ENCODE measurements around the gene B3GAT3.
A peak's percentile ranks its signal among the peaks of the same experiment; 100 is the strongest.

B3GAT3 gene

DNA sequence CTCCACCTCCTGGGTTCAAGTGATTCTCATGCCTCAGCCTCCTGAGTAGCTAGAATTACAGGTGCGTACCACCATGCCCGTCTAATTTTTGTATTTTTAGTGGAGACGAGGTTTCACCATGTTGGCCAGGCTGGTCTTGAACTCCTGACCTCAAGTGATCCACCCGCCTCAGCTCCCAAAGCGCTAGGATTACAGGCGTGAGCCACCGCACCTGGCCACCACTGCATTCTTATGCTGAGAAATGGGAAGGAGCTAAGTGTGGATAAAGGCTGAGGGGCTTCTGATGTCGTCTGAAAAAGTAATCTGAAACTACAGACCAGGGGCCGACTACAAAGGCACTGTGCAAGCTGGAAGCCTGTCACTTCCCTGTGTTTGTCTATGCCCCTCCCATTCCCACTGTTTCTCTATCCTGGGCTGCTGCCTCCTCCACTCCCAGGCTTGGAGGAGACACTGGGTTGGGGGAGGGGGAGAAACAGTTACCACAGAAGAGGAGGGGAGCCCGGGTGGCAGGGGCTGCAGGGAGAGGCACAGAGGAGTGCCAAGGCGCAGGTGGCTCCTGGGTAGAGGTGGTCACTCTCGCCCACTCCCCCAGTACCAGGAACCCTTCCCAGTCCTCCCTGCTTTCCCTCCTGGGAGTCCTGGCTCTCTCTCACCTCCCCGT, 17.2 kb downstream of the B3GAT3 start:
- Histone ChIP-seq H3K27ac (ENCODE audit: insufficient read depth, low read length, poor library complexity, severe bottlenecking) (no peak overlapping the region), H3K27me3 (replicated peaks; ENCODE audit: control insufficient read depth, insufficient read depth, low read length, poor library complexity, severe bottlenecking) (no peaks in the 10 kb centered on the region), H3K9me3 (ENCODE audit: control insufficient read depth, low read length) (no peaks in the 10 kb centered on the region), H3K4me3 (ENCODE audit: insufficient read depth, low read depth, low read length, poor library complexity, severe bottlenecking) (no peak overlapping the region), H3K36me3 (ENCODE audit: control insufficient read depth, insufficient read depth, low read length) (peaks cover 27% of the 10 kb centered on the region), H3K4me1 (ENCODE audit: control insufficient read depth, insufficient read depth, low read length, poor library complexity, severe bottlenecking) (peaks cover 16% of the 10 kb centered on the region)
- DNase-seq, result no peak

DNA sequence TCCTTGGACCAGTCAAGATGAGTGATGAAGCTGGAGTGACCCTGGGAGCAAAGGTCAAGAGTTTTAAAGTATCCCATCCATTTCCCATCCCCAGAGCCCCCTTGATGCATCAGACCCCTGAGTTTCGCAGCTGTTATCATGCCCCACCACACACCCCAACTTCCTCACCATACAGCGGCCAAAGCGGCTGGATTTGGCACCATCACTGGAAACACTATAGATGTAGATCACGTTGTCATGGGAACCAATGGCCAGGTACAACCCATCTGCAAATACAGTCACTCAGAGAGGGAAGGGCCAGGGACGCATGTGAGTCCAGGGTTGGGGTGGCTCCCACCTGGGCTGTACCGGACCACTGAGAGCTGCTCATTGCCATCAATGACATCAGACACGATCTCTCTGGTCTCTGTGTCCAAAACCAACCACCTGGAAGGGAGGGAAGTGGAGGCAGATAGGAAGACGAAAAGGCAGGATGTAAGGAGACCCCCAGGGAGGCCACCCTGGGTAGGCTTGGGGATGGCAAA, 17.9 kb downstream of the B3GAT3 start:
- Histone ChIP-seq H3K27ac (ENCODE audit: insufficient read depth, low read length, poor library complexity, severe bottlenecking) (no peak overlapping the region), H3K9me3 (ENCODE audit: control insufficient read depth, low read length) (no peaks in the 10 kb centered on the region), H3K27me3 (replicated peaks; ENCODE audit: control insufficient read depth, insufficient read depth, low read length, poor library complexity, severe bottlenecking) (no peaks in the 10 kb centered on the region), H3K4me1 (ENCODE audit: control insufficient read depth, insufficient read depth, low read length, poor library complexity, severe bottlenecking) (peaks cover 19% of the 10 kb centered on the region), H3K4me3 (ENCODE audit: insufficient read depth, low read depth, low read length, poor library complexity, severe bottlenecking) (no peak overlapping the region), H3K36me3 (ENCODE audit: control insufficient read depth, insufficient read depth, low read length) (peaks cover 27% of the 10 kb centered on the region)
- DNase-seq, result no peak

DNA sequence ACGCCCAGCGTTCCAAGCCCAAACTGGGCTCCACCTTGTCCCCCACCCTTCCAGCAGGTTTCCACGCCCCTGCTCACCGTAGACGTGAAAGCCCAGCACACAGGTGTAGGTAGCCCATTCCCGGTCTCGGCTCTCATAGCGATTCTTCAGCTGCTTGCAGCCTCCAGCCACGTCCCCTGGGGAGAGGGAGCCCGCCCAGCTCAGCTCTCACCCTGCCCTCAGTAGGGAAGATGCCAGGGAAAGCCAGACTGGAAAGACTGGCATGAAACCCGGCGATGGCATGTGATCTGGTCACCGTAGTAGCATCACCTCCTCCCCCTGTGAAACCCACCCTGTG, 18.7 kb downstream of the B3GAT3 start:
- Histone ChIP-seq H3K27ac (ENCODE audit: insufficient read depth, low read length, poor library complexity, severe bottlenecking) (no peak overlapping the region), H3K9me3 (ENCODE audit: control insufficient read depth, low read length) (no peaks in the 10 kb centered on the region), H3K36me3 (ENCODE audit: control insufficient read depth, insufficient read depth, low read length) (peaks cover 29% of the 10 kb centered on the region), H3K4me1 (ENCODE audit: control insufficient read depth, insufficient read depth, low read length, poor library complexity, severe bottlenecking) (peaks cover 26% of the 10 kb centered on the region), H3K4me3 (ENCODE audit: insufficient read depth, low read depth, low read length, poor library complexity, severe bottlenecking) (no peak overlapping the region), H3K27me3 (replicated peaks; ENCODE audit: control insufficient read depth, insufficient read depth, low read length, poor library complexity, severe bottlenecking) (no peaks in the 10 kb centered on the region)
- DNase-seq, result no peak

DNA sequence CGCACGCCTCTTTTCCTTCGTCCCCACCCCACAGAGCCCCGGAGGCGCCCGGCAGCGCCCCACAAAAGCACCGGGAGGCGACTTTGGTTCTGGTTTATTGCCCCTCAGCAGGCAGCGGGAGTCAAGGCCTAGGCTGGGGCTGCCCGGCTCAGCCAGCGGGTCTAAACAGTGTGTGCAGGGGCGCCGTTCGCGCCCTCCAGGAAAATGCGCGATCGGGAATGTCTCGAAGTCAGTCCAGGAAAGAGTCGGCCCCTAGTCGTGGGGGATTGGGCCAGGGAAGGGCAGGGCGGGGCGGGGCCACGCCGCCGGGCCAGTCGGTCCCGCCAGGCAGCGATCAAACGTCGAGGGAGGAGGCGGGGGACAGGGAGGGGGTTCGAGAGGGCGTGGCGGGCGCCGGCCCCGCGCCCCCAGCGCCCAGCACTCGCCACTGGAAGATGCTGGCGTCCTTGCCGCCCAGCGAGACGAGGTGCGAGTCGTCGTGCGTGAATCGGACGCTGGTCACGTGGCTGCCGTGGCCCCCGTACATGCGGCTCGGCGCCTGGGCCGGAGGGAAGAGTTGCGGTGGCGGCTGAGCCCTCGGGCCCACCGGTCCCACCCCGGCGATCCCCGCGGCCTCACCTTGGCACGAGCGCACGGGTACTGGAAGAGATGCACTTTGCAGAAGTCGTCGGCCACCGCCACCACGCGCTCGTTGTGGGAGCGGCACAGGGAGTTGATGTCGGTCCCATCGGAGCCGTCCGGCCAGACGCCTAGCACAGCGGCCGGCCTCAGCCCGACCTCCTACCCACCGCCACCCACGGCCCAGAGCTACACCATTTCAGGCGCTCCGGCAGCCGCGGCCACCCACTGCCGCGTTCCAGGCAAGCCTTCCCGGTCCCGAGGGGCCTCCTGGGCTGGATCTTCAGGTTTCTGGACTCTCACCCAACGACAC, 19.4 kb downstream of the B3GAT3 start:
- Histone ChIP-seq H3K9me3 (ENCODE audit: control insufficient read depth, low read length) (no peaks in the 10 kb centered on the region), H3K27ac (ENCODE audit: insufficient read depth, low read length, poor library complexity, severe bottlenecking) (peak overlapping the region; percentile 88), H3K4me3 (ENCODE audit: insufficient read depth, low read depth, low read length, poor library complexity, severe bottlenecking) (peak overlapping the region; percentile 97), H3K27me3 (replicated peaks; ENCODE audit: control insufficient read depth, insufficient read depth, low read length, poor library complexity, severe bottlenecking) (no peaks in the 10 kb centered on the region), H3K4me1 (ENCODE audit: control insufficient read depth, insufficient read depth, low read length, poor library complexity, severe bottlenecking) (peaks cover 27% of the 10 kb centered on the region), H3K36me3 (ENCODE audit: control insufficient read depth, insufficient read depth, low read length) (peaks cover 29% of the 10 kb centered on the region)
- DNase-seq, result peak in 1 of 3 donors; percentile 51

DNA sequence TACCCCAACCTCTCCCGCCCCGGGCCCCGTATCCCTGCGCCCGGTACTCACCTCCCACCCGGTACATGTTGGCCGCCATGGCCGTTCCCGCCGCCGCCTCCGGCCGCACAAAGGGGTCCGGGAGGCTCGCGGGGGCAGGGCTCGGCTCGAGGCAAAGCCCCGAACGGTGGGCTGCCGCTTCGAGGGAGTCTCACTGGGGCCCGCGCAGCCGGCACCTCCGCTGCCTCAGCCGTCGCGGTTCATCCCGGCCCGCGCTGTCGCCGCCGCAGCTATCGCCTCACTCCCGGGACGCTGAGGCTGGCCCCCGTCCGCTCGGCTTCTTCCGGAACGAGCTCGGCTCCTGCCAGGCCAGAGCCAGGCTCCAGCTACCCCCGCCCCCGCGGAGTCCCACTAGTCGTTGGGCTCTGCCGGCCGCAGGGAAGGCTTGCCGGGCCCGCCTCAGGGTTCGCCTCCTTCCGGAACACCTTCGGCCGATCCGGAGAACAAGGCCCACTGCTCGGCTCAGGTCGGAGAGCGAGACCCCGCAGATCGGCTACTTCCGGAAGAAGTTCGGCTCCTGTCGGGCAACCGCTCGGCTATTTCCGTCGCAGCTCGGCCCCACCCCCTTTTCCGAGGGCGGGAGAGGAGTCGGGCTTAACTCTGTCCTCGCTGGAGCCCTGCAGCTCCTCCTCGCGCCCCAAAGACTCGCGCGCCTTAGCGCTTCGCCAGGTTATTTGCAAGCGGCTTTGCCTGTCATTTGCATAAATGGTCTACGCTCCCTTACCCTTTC, 20.2 kb downstream of the B3GAT3 start, which contains the start of gene MTA2:
Gene MTA2 (minus strand): TSS at position 494 of the 769 bp plus-strand sequence. CDS start 415 bp downstream, at position 79.
- H3K27me3 ChIP-seq (replicated peaks; ENCODE audit: control insufficient read depth, insufficient read depth, low read length, poor library complexity, severe bottlenecking), result no peaks in the 10 kb centered on the region
- H3K4me1 ChIP-seq (ENCODE audit: control insufficient read depth, insufficient read depth, low read length, poor library complexity, severe bottlenecking), result peaks cover 27% of the 10 kb centered on the region
- H3K4me3 ChIP-seq (ENCODE audit: insufficient read depth, low read depth, low read length, poor library complexity, severe bottlenecking), result peak within 1 kb of the TSS; percentile 97
- peak; percentile 98 to 99 (median 98) for DNase-seq
- no peaks in the 10 kb centered on the region for H3K9me3 ChIP-seq (ENCODE audit: control insufficient read depth, low read length)
- peak within 1 kb of the TSS; percentile 88 for H3K27ac ChIP-seq (ENCODE audit: insufficient read depth, low read length, poor library complexity, severe bottlenecking)
- H3K36me3 ChIP-seq (ENCODE audit: control insufficient read depth, insufficient read depth, low read length), result peaks cover 33% of the 10 kb centered on the region

DNA sequence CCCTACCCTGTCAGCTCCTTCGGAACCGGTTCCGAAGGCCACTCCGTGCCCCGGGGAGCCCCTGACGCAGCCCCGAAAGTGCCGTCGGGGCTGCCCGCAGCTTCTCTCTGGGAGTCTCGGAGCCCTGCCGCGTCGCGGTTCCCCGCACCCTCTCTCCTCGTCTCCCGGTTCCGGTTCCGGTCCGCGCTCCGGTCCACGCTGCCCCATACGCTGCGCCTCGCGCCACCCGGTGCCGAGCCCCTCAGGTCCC, 20.7 kb downstream of the B3GAT3 start:
- Histone ChIP-seq H3K9me3 (ENCODE audit: control insufficient read depth, low read length) (no peaks in the 10 kb centered on the region), H3K27ac (ENCODE audit: insufficient read depth, low read length, poor library complexity, severe bottlenecking) (peak overlapping the region; percentile 88), H3K4me3 (ENCODE audit: insufficient read depth, low read depth, low read length, poor library complexity, severe bottlenecking) (peak overlapping the region; percentile 97), H3K4me1 (ENCODE audit: control insufficient read depth, insufficient read depth, low read length, poor library complexity, severe bottlenecking) (peaks cover 27% of the 10 kb centered on the region), H3K36me3 (ENCODE audit: control insufficient read depth, insufficient read depth, low read length) (peaks cover 36% of the 10 kb centered on the region), H3K27me3 (replicated peaks; ENCODE audit: control insufficient read depth, insufficient read depth, low read length, poor library complexity, severe bottlenecking) (no peaks in the 10 kb centered on the region)
- peak; percentile 29 to 50 (median 32) for DNase-seq

DNA sequence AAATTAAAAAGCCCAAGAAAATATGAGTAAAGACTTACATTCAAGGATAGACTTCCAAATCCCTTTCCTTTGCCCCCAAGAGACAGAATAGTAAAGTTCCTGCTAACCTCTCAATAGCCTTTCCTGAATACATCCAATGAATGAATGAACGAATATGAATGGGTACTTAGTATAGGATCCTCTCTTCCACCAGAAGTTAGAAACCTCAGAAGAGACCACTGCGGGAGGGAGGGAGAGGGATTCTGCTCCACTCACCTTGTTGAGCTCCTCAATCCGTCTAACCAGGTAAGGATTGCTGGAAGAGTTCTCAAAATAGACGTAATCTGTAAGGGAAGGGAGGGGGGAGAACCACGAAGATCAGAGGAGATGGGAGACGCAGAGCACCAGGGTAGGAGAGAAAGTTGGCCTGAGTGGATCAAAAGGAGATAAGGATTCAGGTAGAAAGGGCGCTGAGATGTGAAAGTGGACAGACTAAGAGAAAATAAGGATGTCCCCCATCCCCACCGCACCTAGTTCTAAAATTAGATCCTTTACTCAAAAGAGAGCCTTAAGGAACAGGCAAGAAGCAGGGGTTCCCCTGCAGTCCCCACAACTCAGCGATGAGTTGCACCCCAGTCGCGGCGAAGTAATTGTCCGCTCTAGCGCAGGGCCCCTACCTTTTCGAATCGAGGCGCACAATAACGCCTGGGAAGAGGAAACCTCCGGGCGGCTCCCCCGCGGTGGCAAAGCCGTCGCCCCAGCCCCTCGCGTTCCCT, 21.2 kb downstream of the B3GAT3 start:
- Histone ChIP-seq H3K4me1 (ENCODE audit: control insufficient read depth, insufficient read depth, low read length, poor library complexity, severe bottlenecking) (peaks cover 27% of the 10 kb centered on the region), H3K27me3 (replicated peaks; ENCODE audit: control insufficient read depth, insufficient read depth, low read length, poor library complexity, severe bottlenecking) (no peaks in the 10 kb centered on the region), H3K4me3 (ENCODE audit: insufficient read depth, low read depth, low read length, poor library complexity, severe bottlenecking) (peak overlapping the region; percentile 97), H3K27ac (ENCODE audit: insufficient read depth, low read length, poor library complexity, severe bottlenecking) (peak overlapping the region; percentile 88), H3K36me3 (ENCODE audit: control insufficient read depth, insufficient read depth, low read length) (peaks cover 38% of the 10 kb centered on the region), H3K9me3 (ENCODE audit: control insufficient read depth, low read length) (no peaks in the 10 kb centered on the region)
- no peak for DNase-seq

DNA sequence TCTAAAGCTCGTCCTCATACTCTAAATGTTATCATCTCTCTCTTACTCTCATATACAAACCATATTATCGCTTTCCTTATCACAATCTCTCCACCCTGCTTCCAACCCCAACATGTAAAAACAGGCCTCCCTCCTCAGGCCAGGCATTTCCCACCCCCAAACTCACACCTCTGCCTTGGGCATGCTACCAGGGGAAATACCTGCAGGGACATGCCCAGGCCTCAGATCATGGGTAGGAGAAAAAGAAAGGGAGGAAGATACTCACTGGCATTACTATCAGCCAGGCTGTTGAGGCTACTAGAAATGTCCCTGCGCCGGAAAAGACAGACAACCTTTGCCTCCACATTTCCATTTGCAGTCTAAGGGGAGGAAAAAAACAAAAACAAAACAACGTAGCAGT, 21.9 kb downstream of the B3GAT3 start:
- Histone ChIP-seq H3K36me3 (ENCODE audit: control insufficient read depth, insufficient read depth, low read length) (peaks cover 40% of the 10 kb centered on the region), H3K27me3 (replicated peaks; ENCODE audit: control insufficient read depth, insufficient read depth, low read length, poor library complexity, severe bottlenecking) (no peaks in the 10 kb centered on the region), H3K4me3 (ENCODE audit: insufficient read depth, low read depth, low read length, poor library complexity, severe bottlenecking) (peak overlapping the region; percentile 97), H3K27ac (ENCODE audit: insufficient read depth, low read length, poor library complexity, severe bottlenecking) (peak overlapping the region; percentile 88), H3K4me1 (ENCODE audit: control insufficient read depth, insufficient read depth, low read length, poor library complexity, severe bottlenecking) (peaks cover 27% of the 10 kb centered on the region), H3K9me3 (ENCODE audit: control insufficient read depth, low read length) (no peaks in the 10 kb centered on the region)
- DNase-seq, result no peak

DNA sequence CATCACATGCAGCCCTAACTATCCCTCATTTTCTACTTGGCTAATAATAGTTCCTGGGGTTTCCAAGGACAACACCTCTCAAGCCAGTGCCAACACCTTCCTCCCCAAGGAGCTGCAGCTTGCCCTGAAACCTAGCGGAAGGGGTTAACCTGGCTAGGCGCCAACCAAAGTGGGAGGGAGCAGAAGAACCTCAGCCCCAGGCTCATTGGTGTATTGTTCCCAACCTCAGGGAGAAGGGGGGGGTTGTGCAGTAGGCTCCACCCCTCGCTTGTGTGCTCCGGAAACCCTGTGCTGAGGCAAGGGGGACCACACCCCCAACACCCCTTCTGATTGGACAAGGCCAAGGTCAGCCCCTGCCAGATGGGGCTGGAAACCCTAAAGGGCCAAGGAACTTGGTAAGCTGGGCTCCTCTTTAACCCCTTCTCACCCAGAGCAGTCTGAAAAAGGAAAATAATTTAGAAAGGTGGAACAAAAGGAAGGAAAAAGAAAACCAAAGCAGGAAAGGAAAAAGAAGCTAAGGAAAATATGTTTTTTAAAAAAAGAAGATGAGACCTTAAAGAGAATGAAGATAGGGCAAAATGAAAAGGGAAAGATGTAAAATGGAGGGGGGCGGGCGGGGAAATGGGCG, 22.6 kb downstream of the B3GAT3 start:
- DNase-seq, result peak; percentile 91 to 95 (median 95)
- Histone ChIP-seq H3K36me3 (ENCODE audit: control insufficient read depth, insufficient read depth, low read length) (peaks cover 44% of the 10 kb centered on the region), H3K4me1 (ENCODE audit: control insufficient read depth, insufficient read depth, low read length, poor library complexity, severe bottlenecking) (peaks cover 27% of the 10 kb centered on the region), H3K4me3 (ENCODE audit: insufficient read depth, low read depth, low read length, poor library complexity, severe bottlenecking) (peak overlapping the region; percentile 97), H3K9me3 (ENCODE audit: control insufficient read depth, low read length) (no peaks in the 10 kb centered on the region), H3K27me3 (replicated peaks; ENCODE audit: control insufficient read depth, insufficient read depth, low read length, poor library complexity, severe bottlenecking) (no peaks in the 10 kb centered on the region), H3K27ac (ENCODE audit: insufficient read depth, low read length, poor library complexity, severe bottlenecking) (peak overlapping the region; percentile 88)

Measured in effector memory CD4-positive, alpha-beta T cell (primary cell).